HG02852 (cell line): Measurements from ENCODE around the gene SLC12A8.

ENCODE experiments used
- ATAC-seq: cut with Tn5 transposase; IDR thresholded peaks from one replicate; pipeline ENCODE4 v1.9.1; 2021; ENCODE audit warnings: mild to moderate bottlenecking, moderate library complexity; ENCODE audit not compliant: unreplicated experiment

Gene SLC12A8

DNA sequence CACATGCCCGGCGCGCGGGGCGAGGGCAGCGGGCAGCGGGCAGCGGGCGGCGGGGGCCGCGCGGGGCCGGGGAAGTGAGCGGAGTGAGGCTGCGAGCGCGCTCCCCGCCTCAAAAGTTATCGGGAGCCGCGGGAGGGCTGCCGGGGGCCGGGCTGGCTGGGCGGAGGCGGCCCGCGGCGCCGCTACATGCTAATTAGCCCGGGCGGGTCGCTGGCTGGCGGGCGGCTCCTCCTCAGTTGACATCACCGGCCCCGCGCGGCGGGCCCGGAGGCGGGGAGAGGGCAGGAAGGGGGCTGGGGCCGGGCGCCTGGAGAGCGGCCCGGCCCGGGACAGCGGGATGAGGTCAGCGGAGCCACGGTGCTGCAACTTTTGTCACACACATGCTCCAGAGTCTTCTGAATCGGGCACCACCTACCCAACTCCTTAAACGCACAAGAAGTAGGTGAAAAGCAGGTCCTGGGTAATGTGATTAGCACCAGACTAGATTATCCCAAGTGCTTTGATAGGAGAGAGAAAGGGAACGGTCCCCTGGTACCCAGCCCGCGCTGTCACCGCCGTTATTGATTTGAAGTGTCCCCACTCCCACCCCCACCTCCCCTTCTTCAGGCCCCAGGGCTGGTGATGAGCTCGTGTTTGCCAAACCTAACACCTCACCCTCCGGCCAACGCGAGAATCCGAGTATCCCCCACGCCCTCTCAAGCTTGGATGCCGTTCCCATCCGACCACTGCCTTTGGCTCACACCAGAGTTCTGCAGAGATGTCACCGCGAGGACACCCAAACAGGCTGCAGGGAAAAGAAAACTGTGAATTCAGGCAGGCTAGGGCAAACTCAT, 156.4 kb downstream of the SLC12A8 start, which contains the start of gene HEG1:
HEG1 (minus strand) TSS at position 85 of the 833 bp plus-strand sequence. CDS start 107 bp downstream, outside the sequence.
- peak; percentile 69 for ATAC-seq

DNA sequence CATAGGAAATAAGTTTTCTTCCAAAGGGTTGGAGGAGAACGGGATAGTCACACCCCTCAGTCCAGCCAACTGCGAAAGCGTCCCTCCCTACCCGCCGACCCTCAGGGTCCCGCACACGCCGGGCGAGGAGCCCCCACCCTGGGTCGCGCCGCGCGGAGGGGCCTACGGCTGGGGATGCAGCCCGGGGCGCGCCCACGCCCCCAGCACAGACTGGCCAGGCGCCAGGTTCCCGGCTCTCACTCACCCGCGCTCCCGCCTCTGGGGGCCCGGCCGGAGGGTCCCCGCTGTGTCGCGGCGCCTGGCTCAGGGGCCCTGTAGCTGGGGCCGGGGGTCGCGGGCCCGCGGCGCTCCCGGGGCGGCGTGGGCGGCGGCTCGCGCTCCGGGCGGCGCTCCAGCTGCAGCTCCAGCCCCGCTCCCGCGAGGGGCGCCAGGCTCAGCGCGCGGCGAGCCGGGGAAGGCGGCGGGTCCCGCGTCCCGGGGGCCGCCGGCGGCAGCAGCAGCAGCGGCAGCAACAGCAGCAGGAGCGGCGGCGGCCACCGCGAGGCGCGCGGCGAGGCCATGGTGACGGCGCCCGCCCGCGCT, 157.1 kb downstream of the SLC12A8 start:
- ATAC-seq, result peak; percentile 18

DNA sequence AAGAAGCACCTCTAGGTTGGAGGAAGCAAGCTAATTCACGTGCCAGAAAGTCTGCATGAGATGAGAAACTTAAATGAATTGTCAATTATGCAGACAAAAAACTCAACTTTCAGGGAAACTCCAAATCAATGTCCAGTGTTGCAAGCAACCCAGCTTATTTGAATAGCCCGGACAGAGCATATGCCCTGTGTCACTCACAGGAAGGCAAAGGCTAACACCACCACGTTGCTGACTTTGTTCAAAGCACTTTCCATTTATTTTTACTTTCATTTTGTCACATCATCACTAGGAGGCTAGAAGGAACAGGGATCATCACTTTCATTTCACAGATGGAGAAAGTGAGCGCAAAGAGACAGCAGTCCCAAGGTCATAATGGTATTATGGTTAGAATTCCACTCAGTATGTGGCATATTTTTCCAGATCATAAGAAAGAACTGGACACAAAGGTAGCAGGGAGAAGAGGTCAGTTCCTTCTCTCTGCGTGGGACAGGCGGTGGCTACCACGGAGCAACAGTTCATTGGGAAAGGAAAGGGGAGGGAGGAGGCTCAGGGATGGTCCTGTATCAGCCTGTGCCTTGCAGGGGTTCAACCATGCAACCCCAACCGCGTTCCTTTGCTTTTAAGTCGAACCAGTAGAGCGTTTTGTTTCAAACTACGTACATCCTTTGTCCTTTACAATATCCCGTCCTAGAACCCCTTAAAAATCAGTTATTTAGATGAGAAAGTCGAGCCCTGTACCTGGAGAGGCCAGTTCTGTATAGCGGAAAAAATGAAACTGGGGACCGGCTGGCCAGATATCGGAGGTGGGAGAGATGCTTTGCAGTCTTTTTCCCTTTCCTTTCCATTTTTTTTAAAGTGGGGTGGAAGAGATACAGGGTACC, 157.9 kb downstream of the SLC12A8 start:
- no peak for ATAC-seq

DNA sequence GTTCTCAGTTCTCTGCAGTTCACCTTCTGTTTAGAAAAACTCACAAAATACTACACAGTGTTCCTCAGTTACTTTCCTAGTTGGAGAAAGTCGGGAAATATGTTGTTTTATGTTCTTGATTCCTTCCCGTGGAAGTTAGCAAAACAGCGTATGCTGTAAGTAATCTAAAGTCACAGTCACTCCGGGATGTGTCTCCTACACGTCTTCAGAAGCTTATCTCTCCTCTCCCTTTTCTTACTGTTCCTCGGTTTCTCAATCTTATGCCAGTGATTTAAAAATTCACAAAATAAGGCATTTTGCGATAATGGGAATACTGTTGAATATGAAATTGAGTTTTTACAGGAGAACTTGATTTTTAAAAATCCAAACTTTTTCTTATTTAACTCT, 158.5 kb downstream of the SLC12A8 start:
- ATAC-seq, result no peak

DNA sequence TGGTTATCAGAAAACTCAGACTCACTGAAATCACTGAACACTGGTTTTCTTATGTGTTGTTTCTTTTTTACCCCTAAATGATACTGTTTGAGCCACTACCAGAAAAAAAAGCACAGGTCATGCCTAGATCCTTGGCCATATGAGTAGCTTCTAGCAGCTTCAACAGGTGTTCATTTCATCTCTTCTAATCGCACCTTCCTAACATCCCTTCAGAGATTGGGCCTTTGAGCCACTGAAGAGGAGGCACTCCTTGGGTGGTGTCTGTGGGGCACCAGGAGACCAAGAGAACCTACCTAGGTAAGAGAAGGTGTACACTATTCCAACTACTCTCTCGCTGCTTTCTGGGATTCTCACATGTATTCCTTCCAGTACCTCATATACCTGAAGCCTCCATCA, 159.2 kb downstream of the SLC12A8 start:
- no peak for ATAC-seq

DNA sequence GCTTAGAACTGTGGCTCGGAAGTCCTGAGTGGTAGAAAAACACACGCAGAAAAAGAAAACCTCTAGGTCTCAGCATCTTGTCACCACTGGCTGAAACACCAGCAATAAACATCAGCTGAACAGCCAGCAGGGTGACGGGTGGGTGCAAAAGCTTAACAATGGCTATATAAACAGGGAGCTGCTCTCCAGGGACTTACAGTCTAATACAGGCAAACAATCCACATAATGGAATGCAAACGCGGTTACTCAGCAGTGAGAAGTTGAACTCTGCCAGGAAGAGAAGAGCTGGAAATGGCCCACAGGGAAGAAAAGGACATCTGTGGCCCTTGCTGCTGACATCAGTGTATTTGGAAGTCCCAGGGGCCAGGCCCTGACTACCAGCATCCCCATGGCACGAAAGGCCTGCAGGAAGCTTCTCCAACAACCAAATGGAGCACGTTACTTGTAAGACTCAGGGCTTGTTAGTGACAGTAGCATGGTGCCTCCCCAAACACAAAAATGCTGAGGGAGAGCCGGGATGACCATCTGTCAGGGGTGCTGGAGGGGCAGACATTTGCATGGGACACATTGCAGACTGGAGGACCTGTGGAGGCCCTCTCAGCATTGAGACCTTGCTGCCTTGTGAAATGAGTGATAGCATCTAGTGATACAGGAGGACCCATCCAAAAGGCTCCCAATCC, 159.8 kb downstream of the SLC12A8 start:
- ATAC-seq, result no peak

DNA sequence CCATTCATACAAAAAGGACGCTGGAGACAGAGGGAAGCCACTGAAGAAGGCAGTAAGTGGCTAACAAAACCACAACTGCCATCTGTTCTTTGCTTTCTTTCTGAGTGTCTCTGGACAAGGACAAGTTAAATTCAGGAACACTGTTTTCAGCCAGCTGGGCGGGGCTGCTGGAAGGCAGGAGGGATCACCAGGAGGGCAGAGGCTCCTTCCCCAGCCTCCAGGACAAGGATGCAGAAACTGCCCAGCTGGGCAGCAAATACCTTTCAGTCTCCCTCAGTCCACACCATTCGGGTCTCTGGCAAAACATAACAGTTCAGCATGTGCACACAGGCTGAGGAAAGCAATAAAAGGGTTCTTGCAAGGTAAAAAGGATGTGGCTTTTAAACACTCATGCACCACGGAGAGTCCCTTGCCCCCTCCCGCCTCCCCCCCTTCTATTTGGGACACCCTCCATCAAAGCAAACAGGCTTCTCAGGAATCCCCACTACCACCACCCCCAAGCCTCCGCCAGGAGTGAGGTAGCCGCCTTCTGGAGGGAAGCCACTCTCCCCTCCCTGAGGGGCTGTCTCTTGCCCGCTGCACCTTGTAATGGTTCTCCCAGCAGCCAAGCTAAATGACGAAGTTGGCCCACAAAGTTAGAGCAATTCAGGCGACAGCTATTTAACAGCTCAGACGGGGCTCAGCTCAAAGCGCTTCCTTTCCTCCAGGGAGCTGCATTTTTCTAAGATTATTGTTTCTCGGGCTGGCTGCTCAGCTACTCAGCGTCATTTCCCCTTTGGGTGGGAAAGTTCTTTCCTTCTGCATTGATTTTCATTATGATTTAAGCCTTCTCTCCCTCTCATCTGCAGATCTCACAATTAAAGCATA, 160.6 kb downstream of the SLC12A8 start:
- ATAC-seq, result no peak

DNA sequence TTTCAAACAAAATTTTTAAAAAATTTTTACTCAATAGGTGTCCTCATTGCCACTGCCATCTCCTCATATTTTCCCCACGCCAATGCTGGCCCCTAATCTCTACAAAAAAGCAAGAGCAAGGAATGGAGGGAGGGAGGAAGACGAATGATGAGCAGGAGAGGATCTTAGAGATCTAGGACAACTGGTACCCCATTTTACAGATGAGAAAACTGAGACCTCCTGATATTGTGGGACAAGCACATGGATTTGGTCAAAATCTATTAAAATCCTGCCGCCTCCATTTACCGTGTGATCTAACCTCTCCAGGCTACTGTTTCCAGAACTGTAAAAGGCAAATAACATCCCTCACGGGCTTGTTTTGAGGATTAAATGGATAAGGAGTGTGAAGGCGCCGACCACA, 161.3 kb downstream of the SLC12A8 start:
- ATAC-seq, result no peak

DNA sequence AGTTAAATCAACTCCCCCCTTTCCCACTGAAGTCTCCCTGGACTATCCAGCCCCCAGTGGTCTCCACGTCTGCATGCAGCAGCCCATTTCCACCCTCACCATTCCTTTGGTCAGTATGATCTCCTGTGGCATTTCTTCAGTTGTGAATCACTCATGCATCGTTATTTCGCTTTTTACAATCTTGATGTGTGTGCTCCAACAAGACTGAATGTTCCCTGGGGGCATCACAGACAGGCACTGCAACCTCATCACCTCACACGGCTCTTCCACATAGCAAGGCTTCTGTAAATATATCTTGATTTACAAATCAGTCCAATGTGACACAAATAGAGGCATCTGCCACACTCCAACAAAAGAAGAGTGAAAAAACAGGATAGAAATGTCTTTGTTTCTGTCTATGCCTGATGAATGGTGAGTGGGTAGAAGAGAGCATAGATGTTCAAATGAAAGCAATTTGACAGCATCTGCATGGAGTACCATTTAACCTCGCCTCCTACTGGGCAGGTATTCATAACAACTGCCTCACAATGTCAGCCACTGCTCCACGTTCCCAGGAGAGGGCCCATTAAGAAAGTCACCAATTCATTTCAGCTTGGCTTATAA, 162.0 kb downstream of the SLC12A8 start:
- no peak for ATAC-seq

DNA sequence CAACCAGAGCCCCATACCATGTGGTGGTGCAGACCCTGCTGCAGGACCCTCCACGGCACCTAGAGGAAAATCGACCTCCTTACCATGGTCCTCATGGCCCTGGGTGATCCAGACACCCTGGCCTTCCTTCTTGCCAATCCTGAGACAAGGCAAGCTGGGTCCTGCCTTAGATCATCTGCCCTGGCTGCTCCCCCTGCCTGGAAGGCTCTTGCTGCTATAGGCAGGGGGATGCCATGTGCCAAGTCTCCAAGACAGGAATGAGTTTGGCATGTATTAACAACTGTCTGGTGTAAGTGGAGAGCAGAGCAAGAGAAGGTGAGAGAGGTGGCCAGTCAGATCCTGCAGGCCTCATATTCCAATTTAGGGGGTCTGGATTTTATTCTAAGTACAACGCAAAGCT, 164.3 kb downstream of the SLC12A8 start:
- ATAC-seq, result no peak

DNA sequence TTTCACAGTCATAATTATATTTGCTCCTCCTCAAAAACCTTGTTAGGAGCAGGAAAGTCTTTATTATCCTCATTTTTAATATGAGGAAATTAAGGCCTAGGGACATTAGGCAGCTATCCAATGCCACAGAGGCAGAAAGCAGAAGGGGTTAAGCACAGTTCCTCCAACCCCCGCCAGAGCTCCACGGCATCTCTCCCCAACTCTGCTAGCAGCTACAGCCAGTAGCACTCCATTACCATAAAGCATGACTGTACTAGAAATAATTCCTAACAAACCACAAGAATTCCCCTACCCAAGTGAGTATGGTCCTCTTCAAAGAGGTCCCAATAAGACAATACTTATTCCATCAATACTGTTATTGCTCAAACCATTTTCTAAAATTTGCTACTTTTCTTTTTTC, 166.6 kb downstream of the SLC12A8 start:
- ATAC-seq, result no peak

DNA sequence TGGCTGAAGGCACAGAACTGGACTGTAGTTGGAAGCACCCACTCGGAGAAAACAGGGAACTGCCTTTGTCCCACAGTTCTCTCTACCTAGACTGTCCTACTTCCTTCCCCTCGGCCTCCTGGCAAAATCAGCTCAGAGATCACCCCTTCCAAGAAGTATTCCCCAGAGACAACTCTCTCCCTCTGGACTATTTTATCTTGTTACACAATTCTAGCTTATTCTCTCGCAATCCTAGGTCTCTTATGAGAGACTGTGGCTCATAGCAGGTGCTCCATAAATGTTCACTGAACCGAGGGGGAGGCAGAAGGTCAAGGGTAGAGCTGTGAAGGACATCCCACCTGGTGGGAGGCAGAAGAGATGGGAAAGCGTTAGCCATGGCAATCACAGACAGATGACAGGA, 167.4 kb downstream of the SLC12A8 start:
- ATAC-seq, result no peak

DNA sequence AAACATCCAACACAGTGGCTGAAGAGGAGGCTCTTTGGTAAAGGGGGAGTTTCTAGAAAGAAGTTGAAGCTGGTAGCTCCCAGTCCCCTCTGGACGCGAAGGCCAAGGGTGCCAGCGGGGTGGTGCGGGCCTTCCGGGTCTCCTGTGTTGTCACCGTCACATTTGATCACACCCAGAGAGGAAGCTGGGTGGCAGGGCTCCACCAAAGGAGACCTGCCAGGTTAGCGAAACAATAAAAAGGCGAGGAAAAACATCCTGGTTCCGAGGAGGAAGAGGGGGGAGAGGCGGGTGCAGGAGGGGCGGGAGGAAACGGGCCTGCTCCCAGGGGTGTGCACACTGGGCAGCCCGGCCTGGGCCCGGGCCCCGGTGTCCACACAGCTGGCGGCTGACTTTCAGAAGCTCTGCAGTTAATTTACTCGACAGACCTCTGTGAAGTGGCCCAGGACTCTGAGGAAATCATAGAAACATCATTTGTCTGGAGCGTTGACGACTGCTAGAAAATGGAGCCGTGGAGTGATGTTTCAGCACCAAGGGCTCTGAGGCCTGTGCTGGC, 168.9 kb downstream of the SLC12A8 start:
- ATAC-seq, result no peak

DNA sequence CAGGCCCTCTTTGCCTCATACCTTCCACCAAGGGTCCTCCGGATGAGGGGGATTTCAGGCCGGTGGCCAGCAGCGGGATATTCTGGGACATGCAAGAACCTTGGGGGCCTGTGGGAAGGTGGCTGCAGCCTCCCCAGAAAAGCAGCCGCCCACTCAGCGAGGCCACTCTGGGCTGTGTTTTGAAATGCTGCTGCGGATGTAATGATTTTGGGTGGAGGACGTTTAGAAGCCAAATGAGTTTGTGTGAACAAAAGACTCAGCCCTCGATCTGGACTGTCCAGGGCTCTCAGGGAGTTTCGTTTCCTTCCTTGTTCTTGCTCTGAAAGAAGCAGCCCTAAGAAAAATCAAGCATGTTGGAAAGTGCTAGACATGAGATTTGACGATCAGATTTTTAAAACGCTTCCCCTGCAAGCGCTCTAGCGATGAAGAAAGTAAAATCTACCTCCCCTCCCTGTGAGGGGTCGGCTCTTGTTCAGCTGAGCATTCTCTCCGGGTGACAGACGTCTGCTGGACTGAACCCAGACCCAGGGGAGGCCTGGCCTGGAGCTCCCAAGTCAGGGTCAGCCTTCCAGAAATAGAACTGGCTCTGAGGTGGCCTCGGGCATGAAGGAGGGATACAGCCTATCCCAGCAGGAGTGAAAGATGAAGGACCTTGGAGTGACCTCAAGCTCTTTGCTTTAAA, 169.7 kb downstream of the SLC12A8 start:
- ATAC-seq, result no peak

DNA sequence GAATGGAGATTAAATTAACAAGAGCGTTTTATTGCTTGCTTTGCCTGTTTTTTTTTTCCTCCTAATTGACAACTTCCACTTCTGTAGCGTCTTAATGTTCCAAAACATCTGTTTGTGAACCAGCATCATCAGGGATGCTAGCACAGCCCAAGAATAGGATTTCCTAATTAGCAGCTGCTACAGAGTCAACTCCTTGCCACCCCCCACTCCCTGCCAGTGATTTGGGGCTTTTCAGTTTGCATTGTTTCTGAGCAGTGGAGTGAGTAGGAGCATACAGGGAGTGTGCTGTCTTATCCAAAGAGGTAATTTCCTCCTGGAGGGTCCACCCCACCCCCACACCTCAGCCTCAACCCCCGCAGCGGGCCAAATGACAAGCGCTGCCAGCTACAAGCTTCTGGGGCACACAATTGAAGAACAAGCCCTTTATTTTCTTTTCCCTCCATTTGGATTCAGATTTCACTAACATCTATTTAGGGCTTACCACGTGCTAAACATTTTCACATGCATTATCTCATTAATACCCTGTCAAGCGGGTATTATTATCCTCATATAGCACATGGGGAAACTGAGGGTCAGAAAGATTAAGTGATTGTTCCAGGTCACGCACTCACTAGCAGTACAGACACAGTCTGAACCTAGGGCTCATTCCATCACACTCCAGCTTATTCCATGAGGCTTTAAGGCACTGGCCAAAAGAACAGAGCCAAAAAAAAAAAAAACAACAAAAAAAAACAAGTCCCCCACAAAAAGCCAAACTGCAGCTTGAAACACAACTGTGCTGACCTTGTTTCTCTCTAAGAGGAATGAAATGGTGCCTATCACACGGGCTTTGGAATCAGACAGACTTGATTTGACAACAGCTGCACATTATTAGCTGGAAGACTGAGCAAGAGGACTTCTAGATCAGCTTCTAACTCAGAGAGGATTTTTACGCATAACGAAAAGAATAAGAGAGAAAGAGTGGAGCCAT, 173.1 kb downstream of the SLC12A8 start:
- no peak for ATAC-seq

DNA sequence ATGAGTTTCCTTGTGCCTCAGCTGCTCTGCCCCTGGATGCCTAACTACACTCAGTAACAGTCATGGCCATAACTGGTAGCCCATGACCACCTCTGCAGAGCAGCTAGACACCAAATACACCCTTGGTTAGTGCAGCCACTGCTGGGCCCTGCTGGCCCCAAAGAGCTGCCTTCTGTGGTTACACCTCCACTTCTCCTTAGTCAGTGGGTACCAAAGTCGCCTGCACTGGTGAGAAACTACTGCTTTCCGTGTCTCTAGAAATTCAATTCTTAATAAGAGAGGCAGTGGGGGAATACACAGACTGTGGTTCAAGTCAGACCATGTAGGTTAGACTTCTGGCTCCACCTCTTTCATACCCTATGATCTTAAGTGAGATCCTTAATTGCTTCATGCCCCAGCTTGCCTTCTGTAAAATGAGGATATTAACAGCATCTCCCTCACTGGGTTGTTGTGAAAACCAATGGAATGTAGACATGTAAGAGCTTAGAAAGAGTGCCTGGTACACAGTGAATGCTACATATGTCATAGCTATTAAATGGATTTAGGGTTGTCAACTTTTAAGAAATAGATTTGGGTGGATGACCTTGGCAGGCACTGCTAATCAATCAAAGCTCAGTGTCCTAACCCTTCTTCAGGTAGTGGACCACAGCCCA, 174.9 kb downstream of the SLC12A8 start:
- no peak for ATAC-seq

DNA sequence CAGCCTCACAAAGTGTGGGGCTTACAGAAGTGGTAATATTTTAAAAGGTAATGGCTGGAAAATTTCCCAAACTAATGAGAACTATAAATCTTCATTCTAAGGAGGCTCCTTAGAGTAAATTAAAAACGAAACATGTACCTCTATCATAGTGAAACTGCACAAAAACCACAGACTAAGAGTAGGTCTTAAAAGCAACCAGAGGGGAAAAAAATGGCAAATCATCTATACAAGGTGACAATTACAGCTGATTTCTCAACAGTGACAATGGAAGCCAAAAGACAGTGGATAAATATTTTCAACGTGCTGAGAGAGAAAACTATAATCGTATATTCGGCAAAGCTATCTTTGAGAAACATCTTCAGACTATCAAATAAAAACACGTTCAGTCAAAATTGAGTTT, 177.3 kb downstream of the SLC12A8 start:
- no peak for ATAC-seq
